Measurements from ENCODE around the gene ACKR3. TPM values are rescaled to one million over a fixed set of nuclear protein-coding genes. Genes with fewer than 3 reads are reported as not detected.

ACKR3 gene
- total and polyA plus RNA-seq, 10 of the 15 experiments (the other 5 are each of a cell fraction or from before 2014, with no cell fraction given): 3.0 to 154 (median 6.4) TPM

GRCh38 chr2:236545814-236546480 is 23.7 kb upstream of the ACKR3 start (continued):
- TF ChIP-seq ZNF592 (IDR thresholded peaks at IDR 0.05) (peak; percentile 51; the same call in 1 of the 2 replicates), SUPT20H (IDR thresholded peaks at IDR 0.05; ENCODE audit: borderline replicate concordance, control insufficient read depth, low read depth, low read length) (no peak), ESRRA (IDR thresholded peaks at IDR 0.05; ENCODE audit: low read length) (no peak), GATAD2B (conservative IDR thresholded peaks at IDR 0.05; ENCODE audit: low read depth) (peak; percentile 16; the same call in 1 of the 2 replicates), BCLAF1 (IDR thresholded peaks at IDR 0.05) (no peak), CEBPB (IDR thresholded peaks at IDR 0.05; ENCODE audit: borderline replicate concordance in 1 of 2, low read depth in 2 of 2, low read length in 2 of 2) (no peak; a peak in 1 of 4 replicates), ZSCAN29 (IDR thresholded peaks at IDR 0.05) (0 out of 2 replicates have a peak, but pooled peaks have one; percentile 39), IRF5 (IDR thresholded peaks at IDR 0.05; ENCODE audit: borderline replicate concordance) (no peak), MXI1 (IDR thresholded peaks at IDR 0.05; ENCODE audit: low read depth, low read length) (no peak; the same call in 1 of the 2 replicates), ASH2L (IDR thresholded peaks at IDR 0.05; ENCODE audit: borderline replicate concordance, low read depth) (no peak), MTA2 (IDR thresholded peaks at IDR 0.05; ENCODE audit: low read depth) (peak; percentile 44; the same call in 1 of the 2 replicates), MTA3 (IDR thresholded peaks at IDR 0.05; ENCODE audit: borderline replicate concordance, low read length) (0 out of 2 replicates have a peak, but pooled peaks have one; percentile 22), RB1 (IDR thresholded peaks at IDR 0.05; ENCODE audit: borderline replicate concordance) (no peak; the same call in 1 of the 2 replicates), IRF4 (IDR thresholded peaks at IDR 0.05; ENCODE audit: low read depth, low read length) (peak; percentile 50; the same call in 1 of the 2 replicates), ZNF24 (IDR thresholded peaks at IDR 0.05) (peak; percentile 88; the same call in 1 of the 2 replicates), PML (IDR thresholded peaks at IDR 0.05; ENCODE audit: low read length) (no peak), NBN (IDR thresholded peaks at IDR 0.05) (peak; percentile 48; the same call in 1 of the 2 replicates)
- TF ChIP-seq, protein P1, sequence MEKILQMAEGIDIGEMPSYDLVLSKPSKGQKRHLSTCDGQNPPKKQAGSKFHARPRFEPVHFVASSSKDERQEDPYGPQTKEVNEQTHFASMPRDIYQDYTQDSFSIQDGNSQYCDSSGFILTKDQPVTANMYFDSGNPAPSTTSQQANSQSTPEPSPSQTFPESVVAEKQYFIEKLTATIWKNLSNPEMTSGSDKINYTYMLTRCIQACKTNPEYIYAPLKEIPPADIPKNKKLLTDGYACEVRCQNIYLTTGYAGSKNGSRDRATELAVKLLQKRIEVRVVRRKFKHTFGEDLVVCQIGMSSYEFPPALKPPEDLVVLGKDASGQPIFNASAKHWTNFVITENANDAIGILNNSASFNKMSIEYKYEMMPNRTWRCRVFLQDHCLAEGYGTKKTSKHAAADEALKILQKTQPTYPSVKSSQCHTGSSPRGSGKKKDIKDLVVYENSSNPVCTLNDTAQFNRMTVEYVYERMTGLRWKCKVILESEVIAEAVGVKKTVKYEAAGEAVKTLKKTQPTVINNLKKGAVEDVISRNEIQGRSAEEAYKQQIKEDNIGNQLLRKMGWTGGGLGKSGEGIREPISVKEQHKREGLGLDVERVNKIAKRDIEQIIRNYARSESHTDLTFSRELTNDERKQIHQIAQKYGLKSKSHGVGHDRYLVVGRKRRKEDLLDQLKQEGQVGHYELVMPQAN (conservative IDR thresholded peaks at IDR 0.05): peak; percentile 41; the same call in 1 of the 2 replicates
- TF ChIP-seq, protein P2, sequence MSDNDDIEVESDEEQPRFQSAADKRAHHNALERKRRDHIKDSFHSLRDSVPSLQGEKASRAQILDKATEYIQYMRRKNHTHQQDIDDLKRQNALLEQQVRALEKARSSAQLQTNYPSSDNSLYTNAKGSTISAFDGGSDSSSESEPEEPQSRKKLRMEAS (IDR thresholded peaks at IDR 0.05; ENCODE audit: low read depth, low read length): peak; percentile 36; the same call in 1 of the 2 replicates
